Stimulated activated CD8-positive, alpha-beta memory T cell treated with anti-CD3 and anti-CD28 coated beads, Interleukin-4, amount 100 ng/mL, for 4 hours (primary cell): ENCODE data around the gene LPCAT2.

Source experiments
- DNase-seq, 2 donors: peaks; one replicate each; pipeline ENCODE4 v3.0.0-alpha.2; 2020; ENCODE audit warnings: low read depth in 2 of 2, low spot score in 1 of 2

The LPCAT2 gene, protein sequence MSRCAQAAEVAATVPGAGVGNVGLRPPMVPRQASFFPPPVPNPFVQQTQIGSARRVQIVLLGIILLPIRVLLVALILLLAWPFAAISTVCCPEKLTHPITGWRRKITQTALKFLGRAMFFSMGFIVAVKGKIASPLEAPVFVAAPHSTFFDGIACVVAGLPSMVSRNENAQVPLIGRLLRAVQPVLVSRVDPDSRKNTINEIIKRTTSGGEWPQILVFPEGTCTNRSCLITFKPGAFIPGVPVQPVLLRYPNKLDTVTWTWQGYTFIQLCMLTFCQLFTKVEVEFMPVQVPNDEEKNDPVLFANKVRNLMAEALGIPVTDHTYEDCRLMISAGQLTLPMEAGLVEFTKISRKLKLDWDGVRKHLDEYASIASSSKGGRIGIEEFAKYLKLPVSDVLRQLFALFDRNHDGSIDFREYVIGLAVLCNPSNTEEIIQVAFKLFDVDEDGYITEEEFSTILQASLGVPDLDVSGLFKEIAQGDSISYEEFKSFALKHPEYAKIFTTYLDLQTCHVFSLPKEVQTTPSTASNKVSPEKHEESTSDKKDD

DNA sequence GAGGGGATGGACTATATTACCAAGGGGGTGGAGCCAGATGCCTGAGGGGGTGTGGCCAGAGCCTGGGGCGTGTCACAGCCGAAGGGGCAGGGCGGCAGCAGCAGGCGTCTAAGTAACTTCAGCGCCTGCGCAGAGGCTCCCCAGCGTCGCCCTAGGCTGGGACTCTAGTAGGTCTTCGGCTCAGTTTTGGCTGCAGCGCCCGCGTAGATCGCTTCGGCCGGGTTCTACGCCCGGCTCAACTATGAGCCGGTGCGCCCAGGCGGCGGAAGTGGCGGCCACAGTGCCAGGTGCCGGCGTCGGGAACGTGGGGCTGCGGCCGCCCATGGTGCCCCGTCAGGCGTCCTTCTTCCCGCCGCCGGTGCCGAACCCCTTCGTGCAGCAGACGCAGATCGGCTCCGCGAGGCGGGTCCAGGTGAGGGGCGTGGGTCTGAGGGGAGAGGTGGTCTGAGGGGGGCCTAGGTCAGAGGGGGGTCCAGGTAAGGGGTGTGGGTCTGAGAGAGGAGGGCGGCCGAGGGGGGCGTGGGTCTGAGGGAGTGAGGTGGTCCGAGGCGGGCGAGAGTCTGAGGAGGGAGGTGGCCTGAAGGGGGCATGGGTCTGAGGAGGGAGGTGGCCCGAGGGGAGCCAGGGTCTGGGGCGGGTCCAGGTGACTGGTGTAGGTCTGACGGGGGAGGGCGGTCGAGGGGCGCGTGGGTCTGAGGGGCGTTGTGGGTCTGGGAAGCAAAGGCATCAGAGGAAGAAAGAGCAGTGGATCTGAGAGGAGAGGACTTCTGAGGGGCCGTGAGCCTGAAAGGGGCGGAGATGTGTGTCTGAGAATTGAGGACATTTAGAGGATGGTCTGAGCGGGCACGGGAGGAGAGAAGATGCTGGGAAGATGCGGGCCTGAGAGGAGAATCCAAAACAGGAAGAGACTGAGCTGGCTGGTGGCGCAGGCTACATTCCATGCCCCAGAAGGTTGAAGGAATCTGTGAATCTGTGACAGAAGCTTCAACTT lies at the start of gene LPCAT2:
TSS of gene LPCAT2 (plus strand) at position 132 of the 991 bp plus-strand sequence. CDS start at position 242, 110 bp downstream.
- no peak for DNase-seq

DNA sequence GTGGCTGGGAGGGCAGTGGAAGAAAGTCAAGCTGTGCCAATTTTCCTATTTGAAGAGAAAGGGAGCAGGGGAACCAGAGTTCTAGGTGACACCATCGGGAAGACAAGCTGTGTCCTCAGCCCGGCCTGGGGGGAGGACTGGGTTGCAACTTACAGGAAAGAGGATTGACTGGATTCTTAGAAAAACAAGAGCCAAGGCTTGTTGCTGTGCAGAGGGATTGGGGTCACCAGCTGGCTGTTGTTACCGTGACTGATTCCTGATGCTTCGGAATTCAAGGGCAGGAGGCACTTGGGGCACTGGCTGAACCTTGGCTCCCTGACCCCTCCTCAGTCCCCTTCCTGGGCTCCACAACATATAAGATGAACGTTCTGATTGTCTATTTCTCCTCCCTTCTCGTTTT lies 46.6 kb upstream of the LPCAT2 start:
- DNase-seq = no peak

DNA sequence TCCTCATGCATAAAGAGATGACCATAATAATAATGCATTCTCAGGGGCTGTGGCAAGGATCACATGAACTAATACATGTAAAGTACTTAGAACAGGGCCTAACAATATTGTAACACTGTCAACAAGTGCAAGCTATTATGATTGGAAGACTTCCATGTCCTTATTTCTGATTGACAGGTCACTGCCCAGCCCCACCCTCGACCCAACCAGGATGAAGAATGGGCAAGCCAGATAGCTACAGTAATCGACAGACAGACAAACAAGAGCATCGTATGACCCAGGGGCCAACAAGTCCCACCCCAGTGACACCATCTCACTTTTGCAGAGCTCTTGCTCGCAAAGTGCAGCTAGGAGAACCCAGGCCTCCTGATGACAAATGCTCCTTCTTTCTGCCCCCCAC lies 44.5 kb upstream of the LPCAT2 start:
- DNase-seq = no peak

DNA sequence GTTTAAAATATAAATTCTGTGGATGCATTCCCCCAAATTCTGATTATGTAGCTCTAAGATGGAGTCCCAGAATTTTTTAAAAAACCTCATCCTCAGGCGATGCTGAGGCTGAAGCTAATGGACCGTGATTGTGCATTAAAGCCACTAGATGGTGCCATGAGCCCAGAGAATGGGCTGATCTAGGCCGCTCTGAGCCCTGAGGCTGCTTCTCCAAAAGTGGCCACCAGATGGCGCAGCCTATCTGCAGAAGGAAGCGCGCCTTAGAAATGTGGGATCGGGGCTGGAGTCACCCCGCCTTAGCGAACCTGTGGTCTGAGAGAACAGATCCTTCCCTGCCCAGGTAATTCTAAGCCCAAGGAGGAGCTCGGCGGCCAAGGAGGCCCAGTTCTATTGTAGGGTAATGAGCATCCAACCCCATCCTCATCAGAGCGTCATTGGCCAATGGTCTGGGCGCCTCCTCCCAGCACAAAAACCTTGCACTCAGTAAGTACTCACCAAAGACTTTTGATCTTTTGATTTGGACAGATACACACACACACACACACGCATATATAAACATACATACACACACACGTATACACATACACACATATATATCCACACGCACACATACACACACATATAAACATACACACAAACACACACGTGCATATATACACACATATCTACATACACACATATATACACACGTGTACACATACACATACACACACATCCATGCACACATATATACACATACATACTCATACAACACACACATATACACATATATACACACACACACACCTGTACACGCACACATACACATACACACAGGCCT lies 43.6 kb upstream of the LPCAT2 start:
- DNase-seq = peak; percentile 53 to 71

DNA sequence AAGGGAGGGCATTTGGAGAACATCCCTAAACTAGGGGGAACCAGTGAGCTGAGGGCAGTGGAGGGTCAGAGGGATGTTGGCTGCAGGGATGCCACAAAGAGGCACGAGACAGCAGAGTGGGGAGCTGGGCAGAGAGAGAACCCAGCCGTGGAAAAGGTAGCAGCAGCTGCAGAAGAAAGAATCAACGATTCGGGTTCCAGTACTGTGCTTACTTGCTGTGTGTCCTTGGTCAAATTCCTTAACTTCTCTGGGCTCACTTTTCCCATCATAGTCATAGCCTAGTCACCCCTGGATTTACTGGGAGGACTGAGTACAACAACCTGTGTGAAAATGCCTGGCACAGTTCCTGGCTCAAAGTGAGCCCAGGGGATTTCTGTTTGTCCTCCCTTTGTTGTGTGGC lies 42.7 kb upstream of the LPCAT2 start:
- no peak for DNase-seq

DNA sequence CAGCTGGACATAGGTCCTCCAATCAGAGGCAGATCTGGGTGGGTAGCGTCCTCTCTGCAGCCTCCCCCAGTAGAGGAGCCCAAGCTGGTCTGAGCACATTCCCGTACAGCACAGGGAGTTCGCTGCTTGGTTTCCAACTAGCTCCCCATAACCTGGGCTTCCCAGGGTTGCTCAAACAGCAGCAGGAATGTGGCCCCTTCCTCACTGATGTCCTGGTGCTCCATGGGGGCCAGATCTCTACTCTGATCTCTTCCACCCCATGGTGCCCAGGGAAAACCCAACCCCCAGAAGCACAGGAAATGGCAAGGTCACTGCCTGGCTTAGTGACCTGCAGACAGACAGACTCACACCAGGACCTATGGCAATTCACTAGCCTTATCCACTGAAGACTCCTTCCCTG lies 41.0 kb upstream of the LPCAT2 start:
- DNase-seq = no peak

DNA sequence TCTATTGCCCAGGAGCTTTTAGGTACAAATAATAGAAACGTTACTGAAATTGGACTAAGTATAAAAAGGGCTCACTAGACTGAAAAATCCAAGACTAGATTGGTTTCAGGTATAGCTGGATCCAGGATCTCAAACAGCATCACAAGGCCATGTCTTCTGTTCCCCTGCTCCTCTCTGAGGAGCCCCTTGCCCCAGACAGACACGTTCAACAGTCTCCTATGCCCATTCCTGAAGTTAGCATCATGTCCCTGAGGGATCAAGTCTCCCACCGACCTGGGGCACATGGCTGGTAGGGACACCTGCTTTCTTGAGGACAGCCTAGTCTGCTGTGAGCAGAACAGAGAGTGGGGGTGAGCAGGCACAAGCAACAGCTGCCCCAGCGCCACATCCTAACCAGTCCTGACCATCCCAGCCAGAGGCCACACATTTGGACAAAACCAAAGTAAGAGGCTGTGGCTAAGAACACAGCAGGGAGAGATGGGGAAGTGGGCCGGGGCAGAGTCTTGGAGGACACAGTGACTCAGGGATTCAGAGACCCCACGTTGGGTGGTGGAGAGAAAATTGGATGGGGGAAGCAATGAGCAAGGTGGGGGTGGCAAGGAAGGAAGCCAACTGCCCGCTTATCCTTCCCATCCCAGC lies 40.4 kb upstream of the LPCAT2 start:
- DNase-seq = no peak

DNA sequence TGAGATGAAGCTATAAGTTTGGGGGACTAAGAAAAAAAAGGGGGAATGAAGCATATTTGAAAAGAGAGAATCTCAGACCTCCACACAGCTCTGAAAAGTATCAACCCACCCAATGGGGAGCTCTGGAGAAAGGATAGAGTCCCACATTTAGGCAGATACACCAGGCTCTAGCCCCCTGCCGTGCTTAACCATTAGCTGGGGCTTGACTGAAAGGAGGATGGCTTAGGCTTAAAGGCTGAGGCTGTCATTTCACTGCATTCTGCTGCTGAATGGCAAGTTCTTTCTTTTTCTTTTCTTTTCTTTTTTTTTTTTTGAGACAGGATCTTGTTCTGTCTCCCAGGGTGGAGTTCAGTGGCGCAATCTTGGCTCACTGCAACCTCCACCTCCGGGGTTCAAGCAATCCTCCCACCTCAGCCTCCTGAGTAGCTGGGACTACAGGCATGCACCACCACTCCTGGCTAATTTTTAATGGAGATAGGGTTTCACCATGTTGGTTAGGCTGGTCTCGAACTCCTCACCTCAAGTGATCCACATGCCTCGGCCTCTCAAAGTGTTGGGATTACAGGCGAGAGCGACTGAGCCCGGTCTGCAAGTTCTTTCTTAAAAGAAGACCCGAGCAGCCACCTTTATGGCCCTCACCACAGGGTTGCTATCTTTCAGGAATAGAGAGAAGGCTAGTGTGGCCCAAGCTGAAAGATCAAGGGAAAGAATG lies 38.9 kb upstream of the LPCAT2 start:
- no peak for DNase-seq

DNA sequence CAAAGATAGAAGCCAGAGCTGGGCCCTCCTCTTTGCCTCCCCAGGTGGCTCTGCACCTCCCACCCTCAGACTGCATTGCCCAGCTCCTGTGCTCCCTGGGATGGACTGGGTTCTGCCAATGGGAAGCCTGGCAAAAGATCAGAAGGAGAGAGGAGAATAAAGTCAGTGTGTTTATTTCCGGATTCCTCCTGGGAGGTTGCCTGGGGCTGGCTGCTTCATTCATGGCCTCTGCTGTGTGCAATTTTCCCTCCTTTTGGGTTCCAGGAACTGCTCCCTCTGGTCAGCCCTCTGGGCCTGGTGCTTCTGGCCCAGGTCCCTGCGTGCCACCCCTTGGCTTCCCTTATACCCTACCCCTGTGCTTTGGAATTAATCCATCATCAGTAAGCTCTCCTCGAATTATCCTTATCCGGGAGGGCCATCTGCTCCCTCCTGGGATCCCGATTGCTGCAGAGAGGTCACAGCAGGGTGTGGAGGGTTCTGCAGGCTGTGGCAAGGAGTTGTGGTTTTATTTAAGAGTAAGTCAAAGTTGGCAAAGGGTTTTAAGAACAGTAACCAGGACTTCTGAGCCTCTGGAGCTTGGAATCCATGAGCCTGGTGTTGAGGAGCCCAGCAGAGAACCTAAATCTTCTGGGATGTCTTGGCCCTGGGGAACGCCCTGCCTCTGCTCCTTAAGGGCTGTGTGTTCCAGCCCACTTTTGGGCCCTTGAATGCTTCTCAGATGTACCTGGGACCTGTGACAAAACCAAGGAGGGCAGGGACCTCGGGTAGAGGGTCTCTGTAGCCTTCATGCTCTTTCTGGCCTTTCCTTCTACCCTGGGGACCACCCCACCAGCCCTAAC lies 38.1 kb upstream of the LPCAT2 start:
- no peak for DNase-seq

DNA sequence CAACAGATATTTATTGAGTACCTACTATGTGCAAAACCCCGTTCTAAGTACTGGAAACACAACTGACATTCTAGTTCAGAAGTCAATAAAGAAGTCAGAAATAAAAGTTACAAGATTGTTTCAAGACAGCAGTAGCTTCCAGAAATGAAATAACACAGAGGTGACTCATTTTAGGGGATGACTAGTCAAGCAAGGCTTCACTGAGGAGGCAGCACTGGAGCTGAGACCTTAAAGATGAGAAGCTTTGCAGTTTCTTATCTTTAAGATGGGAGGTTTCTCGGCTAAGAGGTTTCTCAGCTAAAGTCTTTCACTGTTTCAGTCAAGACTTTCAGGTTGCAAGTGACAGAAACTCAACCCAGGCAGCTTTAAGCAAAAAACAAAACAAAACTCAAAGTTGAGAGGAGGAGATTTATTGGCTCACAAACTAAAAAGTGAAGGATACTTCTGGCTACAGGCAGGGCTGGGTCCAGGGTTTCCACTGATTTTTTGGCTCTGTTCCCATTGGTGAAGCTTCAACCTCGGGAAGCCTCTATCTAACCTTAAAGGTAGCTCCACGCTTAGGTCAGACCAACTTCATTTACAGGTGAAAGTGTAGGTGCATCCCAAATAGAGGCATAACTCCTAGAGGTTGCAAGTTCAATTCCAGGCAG lies 37.3 kb upstream of the LPCAT2 start:
- no peak for DNase-seq

DNA sequence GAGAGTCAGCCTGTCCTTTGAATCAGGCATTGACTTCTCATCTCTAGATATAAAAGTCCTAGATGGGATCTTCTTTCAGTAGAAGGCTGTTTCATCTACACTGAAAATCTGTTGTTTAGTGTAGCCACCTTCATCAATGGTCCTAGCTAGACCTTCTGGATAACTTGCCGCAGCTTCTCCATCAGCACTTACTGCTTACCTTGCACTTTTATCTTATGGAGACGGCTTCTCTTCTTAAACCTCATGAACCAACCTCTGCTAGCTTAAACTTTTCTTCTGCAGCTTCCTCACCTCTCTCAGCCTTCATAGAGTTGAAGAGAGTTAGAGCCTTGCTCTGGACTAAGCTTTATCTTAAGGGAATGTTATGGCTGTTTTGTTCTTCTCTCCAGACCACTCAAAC lies 35.3 kb upstream of the LPCAT2 start:
- no peak for DNase-seq

DNA sequence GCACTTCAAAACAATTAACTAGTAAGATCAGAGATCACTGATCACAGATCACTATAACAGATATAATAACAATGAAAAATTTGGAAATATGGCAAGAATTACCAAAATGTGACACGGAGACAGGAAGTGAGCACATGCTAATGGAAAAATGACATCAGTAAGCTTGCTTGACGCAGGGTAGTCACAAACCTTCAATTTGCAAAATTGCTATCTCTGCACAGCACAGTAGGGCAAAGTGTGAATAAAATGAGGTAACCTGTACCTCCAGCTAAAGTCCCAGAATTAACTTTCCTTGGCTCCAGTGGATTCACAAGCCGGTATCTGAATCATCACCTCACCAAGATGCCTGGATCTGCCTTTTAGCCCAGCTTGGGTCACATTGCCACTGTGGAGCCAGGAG lies 34.1 kb upstream of the LPCAT2 start:
- DNase-seq = no peak

DNA sequence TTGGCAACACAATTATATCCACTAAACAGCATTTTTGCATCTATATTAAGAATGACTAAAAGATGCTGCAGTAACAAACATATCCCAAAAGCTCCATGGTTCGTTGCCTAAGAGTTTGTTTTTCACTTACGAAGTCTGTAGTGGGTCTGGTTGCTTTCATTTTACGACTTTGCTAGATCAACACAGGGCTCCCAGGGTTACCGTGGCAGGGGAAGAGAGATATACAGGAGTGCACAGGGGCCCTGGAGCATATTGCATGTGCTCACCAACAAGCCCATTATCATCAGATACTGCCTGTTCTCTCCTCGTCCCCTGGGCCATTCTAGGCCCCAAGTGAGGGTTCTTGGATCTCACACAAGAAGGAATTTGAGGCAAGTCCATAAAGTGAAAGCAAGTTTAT lies 33.0 kb upstream of the LPCAT2 start:
- no peak for DNase-seq

DNA sequence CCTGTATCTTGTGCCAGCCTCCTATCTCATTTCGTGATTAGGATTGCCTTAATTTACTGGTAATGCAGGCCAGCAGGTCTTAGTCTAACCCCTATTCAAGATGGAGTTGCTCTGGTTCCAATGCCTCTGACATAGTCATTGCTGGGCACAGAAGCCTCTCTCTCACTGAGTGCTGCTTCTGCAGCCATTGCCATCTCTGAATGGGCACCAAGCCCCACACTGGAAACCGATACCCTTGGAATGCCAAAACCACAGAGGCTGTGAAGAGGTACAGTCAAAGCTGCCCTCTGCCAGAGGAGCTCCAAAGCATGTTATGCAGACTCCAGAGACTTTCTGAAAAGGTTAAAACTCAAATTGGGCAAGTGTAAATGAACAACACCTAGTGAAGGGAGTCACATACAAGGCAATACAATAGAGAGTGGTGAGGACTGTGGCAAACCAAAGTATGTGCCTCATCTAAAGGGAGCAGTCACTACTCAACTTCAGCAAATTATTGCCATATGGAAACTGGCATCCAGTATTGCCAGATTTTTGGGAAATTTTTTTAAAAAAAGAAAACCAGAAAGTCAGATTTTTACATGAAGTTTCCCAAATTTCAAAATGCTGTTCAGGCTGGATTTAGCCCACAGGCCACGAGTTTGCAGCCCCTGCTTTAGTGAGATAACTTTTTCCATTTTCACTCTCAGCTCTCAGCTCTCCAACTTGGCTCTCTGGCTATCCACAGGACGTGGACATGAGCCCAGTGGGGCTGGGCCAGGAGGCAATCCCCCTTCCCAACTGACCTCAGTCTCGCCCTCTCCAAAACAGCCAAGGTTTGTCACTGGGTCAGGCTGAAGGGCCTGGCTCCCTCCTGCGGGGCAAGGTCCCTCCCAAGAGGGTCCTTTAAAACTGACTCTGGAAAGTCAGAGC lies 32.0 kb upstream of the LPCAT2 start:
- no peak for DNase-seq

DNA sequence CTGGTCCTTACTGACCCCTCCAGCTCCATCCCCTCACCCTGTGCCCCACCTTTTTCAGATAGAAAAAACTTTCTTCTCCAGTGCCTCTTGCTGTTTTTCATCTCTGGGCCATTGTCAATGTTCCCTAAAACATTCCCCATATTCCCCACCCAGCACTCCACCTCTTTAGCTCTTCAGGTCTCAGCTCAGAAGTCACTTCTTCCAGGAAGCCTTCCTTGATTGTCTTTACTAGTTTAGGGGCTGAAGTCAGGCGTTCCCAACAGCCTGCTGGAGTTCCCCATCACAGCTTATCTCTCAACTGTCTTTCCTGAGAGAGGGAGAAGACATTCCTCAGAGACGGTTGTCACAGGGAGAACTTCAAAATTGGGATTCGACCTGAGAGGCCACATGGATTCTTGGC lies 31.1 kb upstream of the LPCAT2 start:
- DNase-seq = no peak

DNA sequence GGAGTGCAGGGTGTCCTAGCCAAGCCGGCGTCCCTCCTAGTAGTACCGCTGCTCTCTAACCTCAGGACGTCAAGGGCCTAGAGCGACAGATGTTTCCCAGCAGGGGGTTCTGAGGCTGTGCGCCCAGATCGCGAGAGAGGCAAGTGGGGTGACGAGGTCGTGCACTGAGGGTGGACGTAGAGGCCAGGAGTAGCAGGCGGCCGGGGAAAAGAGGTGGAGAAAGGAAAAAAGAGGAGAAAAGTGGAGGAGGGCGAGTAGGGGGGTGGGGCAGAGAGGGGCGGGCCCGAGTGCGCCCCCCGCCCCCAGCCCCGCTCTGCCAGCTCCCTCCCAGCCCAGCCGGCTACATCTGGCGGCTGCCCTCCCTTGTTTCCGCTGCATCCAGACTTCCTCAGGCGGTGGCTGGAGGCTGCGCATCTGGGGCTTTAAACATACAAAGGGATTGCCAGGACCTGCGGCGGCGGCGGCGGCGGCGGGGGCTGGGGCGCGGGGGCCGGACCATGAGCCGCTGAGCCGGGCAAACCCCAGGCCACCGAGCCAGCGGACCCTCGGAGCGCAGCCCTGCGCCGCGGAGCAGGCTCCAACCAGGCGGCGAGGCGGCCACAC lies 29.9 kb upstream of the LPCAT2 start, which contains the start of gene MMP2:
TSS of gene MMP2 (plus strand) at position 372 of the 603 bp plus-strand sequence. CDS start 282 bp downstream, outside the sequence.
- DNase-seq = no peak
